ENCODE measurements around the gene DZIP1.

Gene DZIP1

DNA sequence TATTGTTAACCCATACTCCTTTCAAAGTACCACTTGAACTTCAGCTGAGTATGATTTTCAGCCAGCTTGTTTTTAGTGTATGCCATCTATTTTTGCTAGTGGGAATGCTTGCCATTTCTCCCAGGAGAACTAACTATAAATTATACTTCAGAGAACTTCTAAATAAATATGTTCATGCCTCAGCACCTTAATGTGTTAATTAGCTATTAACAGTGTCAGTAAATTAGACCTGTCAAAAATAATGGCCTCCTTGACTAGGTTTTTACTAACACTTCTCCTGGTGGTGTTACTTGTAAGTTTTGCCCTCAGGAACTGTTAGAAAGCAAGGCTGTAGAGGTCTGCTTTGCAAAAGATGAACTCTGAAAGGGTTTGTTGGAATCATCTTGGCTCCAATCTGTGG is 87.5 kb downstream of the DZIP1 start:
- CTCF ChIA-PET, result interaction anchor here (0.8 to 1.5 kb wide), 6 partner anchors 8 to 277 kb away, joined by 3 to 4 read pairs (median 3); no protein-coding TSS in a partner anchor
- TF ChIP-seq, protein P1, sequence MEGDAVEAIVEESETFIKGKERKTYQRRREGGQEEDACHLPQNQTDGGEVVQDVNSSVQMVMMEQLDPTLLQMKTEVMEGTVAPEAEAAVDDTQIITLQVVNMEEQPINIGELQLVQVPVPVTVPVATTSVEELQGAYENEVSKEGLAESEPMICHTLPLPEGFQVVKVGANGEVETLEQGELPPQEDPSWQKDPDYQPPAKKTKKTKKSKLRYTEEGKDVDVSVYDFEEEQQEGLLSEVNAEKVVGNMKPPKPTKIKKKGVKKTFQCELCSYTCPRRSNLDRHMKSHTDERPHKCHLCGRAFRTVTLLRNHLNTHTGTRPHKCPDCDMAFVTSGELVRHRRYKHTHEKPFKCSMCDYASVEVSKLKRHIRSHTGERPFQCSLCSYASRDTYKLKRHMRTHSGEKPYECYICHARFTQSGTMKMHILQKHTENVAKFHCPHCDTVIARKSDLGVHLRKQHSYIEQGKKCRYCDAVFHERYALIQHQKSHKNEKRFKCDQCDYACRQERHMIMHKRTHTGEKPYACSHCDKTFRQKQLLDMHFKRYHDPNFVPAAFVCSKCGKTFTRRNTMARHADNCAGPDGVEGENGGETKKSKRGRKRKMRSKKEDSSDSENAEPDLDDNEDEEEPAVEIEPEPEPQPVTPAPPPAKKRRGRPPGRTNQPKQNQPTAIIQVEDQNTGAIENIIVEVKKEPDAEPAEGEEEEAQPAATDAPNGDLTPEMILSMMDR (IDR thresholded peaks at IDR 0.05; ENCODE audit: control extremely low read depth, extremely low read depth, low read depth, missing control alignments), result no peak
- DNase-seq (ENCODE audit: extremely low spot score), result no peak
- POLR2A ChIA-PET, result no interaction called here

DNA sequence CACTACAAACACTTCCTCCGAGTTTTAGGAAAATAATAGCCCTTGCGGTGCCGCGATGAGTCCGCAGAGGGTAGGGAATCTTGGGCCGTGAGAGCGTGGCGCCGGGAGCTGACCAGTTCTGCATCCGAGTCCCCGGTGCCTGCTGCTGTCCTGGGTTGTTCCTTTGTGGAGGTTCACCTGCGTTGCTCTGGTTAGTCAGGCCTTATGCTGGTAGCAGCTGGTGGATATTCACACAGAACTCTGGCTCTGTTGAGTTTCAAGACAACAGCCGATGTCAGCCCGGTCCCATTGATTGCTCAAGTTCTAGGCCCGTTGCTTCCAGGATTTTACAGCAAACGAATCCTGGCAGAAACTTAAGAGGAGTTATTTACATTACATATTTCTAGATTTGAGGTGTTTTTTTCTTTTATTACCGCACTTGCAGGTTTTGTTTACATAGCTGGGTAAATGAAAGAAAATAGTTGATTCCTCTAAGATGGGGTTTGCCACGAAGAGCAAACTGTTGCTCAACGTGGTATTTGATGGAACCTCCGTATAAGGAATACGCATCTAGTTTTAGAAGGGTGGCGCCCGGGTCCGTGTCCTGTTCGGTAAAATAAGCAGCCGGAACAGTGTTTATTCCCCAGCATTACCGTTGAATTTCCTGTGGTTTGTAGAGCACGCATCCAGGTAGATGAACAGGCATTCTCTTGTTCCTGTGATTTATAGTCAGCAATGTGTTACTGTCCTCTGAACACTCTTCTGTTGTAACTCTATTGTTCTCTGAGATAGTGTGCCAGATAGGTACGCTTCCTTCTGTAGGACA is 90.7 kb downstream of the DZIP1 start:
- ChIA-PET POLR2A (no interaction called here), CTCF (interaction anchor here (0.7 to 0.9 kb wide), 2 partner anchors 16 to 28 kb away, joined by 3 read pairs; no protein-coding TSS in a partner anchor)
- peak; percentile 17 for DNase-seq (ENCODE audit: extremely low spot score)
- TF ChIP-seq, protein P1 (IDR thresholded peaks at IDR 0.05; ENCODE audit: control extremely low read depth, extremely low read depth, low read depth, missing control alignments), result no peak

DNA sequence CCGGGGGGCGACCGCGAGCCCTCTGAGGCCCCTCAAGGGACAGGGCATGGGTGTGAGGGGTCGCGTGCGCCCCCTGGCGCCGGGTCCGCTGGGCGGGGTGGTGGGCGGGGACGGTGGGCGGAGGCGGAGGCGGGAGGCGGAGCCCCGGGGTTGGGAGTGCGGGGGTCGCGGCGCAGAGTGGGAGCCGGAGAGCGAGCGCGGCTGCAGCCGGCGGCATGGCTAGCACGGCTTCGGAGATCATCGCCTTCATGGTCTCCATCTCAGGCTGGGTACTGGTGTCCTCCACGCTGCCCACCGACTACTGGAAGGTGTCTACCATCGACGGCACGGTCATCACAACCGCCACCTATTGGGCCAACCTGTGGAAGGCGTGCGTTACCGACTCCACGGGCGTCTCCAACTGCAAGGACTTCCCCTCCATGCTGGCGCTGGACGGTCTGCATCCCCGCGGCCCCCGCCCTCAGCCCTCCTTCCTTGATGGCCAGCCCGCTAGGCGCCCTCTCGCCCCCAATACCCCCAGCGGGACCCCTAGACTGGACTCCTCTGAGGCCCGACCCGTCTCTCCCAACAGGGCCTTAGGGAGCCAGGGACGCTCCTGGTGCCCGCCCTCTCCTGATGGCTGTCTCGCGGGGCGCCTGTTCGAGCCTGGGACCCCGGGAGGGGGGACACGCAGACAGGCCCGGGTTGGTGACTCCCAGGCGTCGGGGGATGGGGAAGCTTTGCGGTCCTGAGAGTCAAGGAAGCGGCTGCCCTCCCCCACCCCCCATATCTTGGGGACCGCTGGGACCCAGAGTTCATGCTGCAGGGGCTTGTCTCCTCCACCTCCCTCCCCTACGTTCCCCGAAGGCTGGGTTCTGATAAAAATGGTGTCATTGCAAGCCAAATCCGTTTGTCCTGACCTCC is 91.7 kb downstream of the DZIP1 start, which contains the start of gene CLDN10:
Gene CLDN10 (plus strand): TSS at position 182 of the 903 bp plus-strand sequence. CDS start 34 bp downstream, at position 216.
- DNase-seq (ENCODE audit: extremely low spot score), result peak; percentile 29
- CTCF ChIA-PET, result interaction anchor here (0.9 kb wide), 1 partner anchor 15 kb away, joined by 3 read pairs; no protein-coding TSS in a partner anchor

DNA sequence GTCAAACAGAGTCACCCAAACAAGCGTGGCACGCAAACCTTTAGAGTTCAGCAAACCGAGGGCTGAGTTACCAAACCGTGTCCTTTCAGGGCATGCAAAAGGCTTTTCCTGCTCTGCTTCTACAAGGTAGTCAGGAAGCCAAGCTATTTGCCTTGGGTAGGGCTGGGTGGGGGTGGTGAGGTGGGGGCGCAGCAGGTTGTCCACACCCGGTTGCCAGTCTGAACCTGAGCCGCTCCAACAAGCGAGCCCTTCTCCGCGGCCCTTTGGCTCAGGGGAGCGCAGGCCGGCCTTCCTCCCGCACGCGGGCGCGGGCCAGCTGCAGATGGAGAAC is 92.3 kb downstream of the DZIP1 start:
- POLR2A ChIA-PET, result no interaction called here
- CTCF ChIA-PET, result no interaction called here
- DNase-seq (ENCODE audit: extremely low spot score), result no peak
- TF ChIP-seq, protein P1 (IDR thresholded peaks at IDR 0.05; ENCODE audit: control extremely low read depth, extremely low read depth, low read depth, missing control alignments), result no peak

More for the DNA sequence above, 91.7 kb downstream of the DZIP1 start, which contains the start of gene CLDN10:
- POLR2A ChIA-PET, result no interaction called here
- TF ChIP-seq, protein P1 (IDR thresholded peaks at IDR 0.05; ENCODE audit: control extremely low read depth, extremely low read depth, low read depth, missing control alignments), result no peak

DNA sequence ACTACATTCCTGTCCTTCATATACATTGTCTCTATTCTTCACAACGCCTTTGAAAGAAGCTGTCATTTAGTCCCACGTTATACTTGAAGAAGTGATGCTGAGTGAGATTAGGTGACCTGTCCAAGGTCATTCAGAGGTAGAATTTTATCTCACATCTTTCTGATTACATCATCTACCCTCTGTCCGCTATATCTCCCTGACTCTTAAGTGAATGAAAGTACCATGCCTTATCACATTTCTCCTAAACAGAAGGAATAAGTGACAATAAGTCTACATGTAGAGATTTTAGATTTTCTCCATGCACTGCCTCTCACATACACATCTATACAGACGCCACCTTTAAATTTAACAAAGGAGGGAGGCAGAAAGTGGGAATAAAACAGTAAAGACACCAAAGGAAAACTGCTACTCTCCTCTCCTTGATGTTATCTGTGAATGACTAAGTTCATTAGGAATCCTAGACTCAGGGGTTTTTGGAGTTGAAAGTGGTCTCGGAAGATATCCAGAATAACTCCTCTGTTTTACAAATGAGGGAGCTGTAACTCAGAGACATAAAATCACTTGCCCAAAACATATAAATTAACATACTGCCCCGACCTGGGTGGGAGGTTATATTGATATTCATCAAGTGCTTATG is 96.9 kb downstream of the DZIP1 start:
- ChIA-PET POLR2A (no interaction called here), CTCF (no interaction called here)
- DNase-seq (ENCODE audit: extremely low spot score), result no peak
- TF ChIP-seq, protein P1 (IDR thresholded peaks at IDR 0.05; ENCODE audit: control extremely low read depth, extremely low read depth, low read depth, missing control alignments), result no peak

DNA sequence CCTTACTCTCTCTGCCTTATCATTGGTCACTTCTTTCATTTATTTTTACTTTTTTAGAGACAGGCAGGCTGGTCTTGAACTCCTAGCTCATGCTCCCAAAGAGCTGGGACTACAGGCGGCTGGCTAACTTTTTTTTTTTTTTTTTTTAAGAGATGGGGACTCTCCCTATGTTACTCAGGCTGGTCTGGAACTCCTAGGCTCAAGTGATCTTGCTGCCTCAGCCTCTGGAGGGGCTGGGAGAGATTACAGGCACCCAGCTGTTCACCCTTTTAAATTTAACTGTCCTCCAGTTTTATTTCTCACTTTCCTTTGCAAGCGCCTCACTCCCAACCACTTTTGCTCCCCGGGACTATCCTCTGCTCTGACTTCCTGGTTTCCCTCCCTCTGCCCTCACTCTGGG is 97.6 kb downstream of the DZIP1 start:
- TF ChIP-seq, protein P1 (IDR thresholded peaks at IDR 0.05; ENCODE audit: control extremely low read depth, extremely low read depth, low read depth, missing control alignments), result no peak
- CTCF ChIA-PET, result interaction anchor here (1.4 kb wide), 1 partner anchor 10 kb away, joined by 3 read pairs; no protein-coding TSS in a partner anchor
- POLR2A ChIA-PET, result no interaction called here
- DNase-seq (ENCODE audit: extremely low spot score), result no peak
